Mesenchymal stem cell (in vitro differentiated cells and primary cell): Measurements from ENCODE around the gene EXOC8.
"Not testable (repeated sequence)": the region's sequence is repeated elsewhere in the genome, so short reads cannot be mapped to it uniquely, and the experiment has no call there.

Experiments used
- DNase-seq: peaks from one replicate; pipeline ENCODE4 v3.0.0-alpha.2; 2013
- H2AFZ ChIP-seq: one replicate; pipeline ENCODE4 v1.6.1; 2013; ENCODE audit warnings: low read depth, mild to moderate bottlenecking, control low read depth, inconsistent platforms, low read length, moderate library complexity
- H2AK5ac ChIP-seq: 2 replicates; pipeline ENCODE4 v1.6.1; 2013; ENCODE audit warnings: low read length, moderate library complexity, mild to moderate bottlenecking, inconsistent platforms; ENCODE audit not compliant: severe bottlenecking
- H2BK120ac ChIP-seq: one replicate; pipeline ENCODE4 v1.6.1; 2013; ENCODE audit warnings: low read depth, mild to moderate bottlenecking, inconsistent platforms, low read length, moderate library complexity
- H2BK12ac ChIP-seq, 2 experiments: one replicate each; pipeline ENCODE4 v1.6.1; 2013; ENCODE audit warnings: inconsistent platforms in 2 of 2, low read length in 2 of 2, mild to moderate bottlenecking in 2 of 2, moderate library complexity in 2 of 2, control low read depth in 1 of 2
- H2BK15ac ChIP-seq: one replicate; pipeline ENCODE4 v1.6.1; 2013; ENCODE audit warnings: mild to moderate bottlenecking, low read depth, inconsistent platforms; ENCODE audit not compliant: poor library complexity, severe bottlenecking
- H2BK5ac ChIP-seq: 2 replicates; pipeline ENCODE4 v1.6.1; 2013; ENCODE audit warnings: low read depth, mild to moderate bottlenecking, low read length, control low read depth, inconsistent platforms; ENCODE audit not compliant: poor library complexity, severe bottlenecking
- H3K14ac ChIP-seq, 2 experiments: one replicate each; pipeline ENCODE4 v1.6.1; 2013; ENCODE audit warnings: inconsistent platforms in 2 of 2, low read length in 2 of 2, control low read depth in 1 of 2, mild to moderate bottlenecking in 1 of 2, moderate library complexity in 1 of 2
- H3K18ac ChIP-seq, 2 experiments: one replicate each; pipeline ENCODE4 v1.6.1; 2013; ENCODE audit warnings: inconsistent platforms in 2 of 2, low read length in 2 of 2, control low read depth in 1 of 2, low read depth in 1 of 2, mild to moderate bottlenecking in 1 of 2
- H3K23ac ChIP-seq, 2 experiments: one replicate each; pipeline ENCODE4 v1.6.1; 2013; ENCODE audit warnings: inconsistent platforms in 2 of 2, low read length in 2 of 2, mild to moderate bottlenecking in 2 of 2, moderate library complexity in 2 of 2, control low read depth in 1 of 2
- H3K27ac ChIP-seq: 2 replicates; pipeline ENCODE4 v1.5.1; 2013; ENCODE audit warnings: mild to moderate bottlenecking, moderate library complexity, low read length, control low read depth, inconsistent platforms; ENCODE audit not compliant: poor library complexity, severe bottlenecking
- H3K27me3 ChIP-seq, 2 experiments: 2 replicates each; pipeline versions ENCODE4 v1.6.1 to v1.7.0; 2013; ENCODE audit warnings: low read length in 2 of 2, mild to moderate bottlenecking in 2 of 2, moderate library complexity in 2 of 2, control low read depth in 1 of 2, inconsistent platforms in 1 of 2; ENCODE audit not compliant: control insufficient read depth in 1 of 2, insufficient read depth in 1 of 2
- H3K36me3 ChIP-seq, 2 experiments: 2 replicates each; pipeline versions ENCODE4 v1.6.1 to v1.7.0; 2013; ENCODE audit warnings: low read length in 2 of 2, control low read depth in 1 of 2, inconsistent platforms in 1 of 2, low read depth in 1 of 2, mild to moderate bottlenecking in 1 of 2; ENCODE audit not compliant: insufficient read depth in 2 of 2, control insufficient read depth in 1 of 2
- H3K4ac ChIP-seq, 2 experiments: one replicate each; pipeline ENCODE4 v1.6.1; 2013; ENCODE audit warnings: inconsistent platforms in 2 of 2, low read length in 2 of 2, mild to moderate bottlenecking in 2 of 2, moderate library complexity in 2 of 2, control low read depth in 1 of 2, low read depth in 1 of 2
- H3K4me1 ChIP-seq: 2 replicates; pipeline ENCODE4 v1.6.1; 2013; ENCODE audit warnings: low read depth, low read length, control low read depth; ENCODE audit not compliant: control insufficient read depth, insufficient read depth
- H3K4me2 ChIP-seq: 2 replicates; pipeline ENCODE4 v1.6.1; 2013; ENCODE audit warnings: low read length, mild to moderate bottlenecking, inconsistent platforms; ENCODE audit not compliant: poor library complexity, severe bottlenecking
- H3K4me3 ChIP-seq, 2 experiments: 2 replicates each; pipeline versions ENCODE4 v1.5.1 to v1.7.0; 2013; ENCODE audit warnings: low read length in 2 of 2, mild to moderate bottlenecking in 2 of 2, control low read depth in 1 of 2, low read depth in 1 of 2; ENCODE audit not compliant: insufficient read depth in 1 of 2
- H3K79me1 ChIP-seq: replicated peaks from 2 replicates; pipeline ENCODE4 v1.6.1; 2013; ENCODE audit warnings: mild to moderate bottlenecking, control low read depth, low read length, inconsistent platforms; ENCODE audit not compliant: poor library complexity, severe bottlenecking
- H3K9ac ChIP-seq: 2 replicates; pipeline ENCODE4 v1.7.0; 2013; ENCODE audit warnings: mild to moderate bottlenecking, low read length, moderate library complexity
- H3K9me3 ChIP-seq: 2 replicates; pipeline ENCODE4 v1.7.0; 2013; ENCODE audit warnings: mild to moderate bottlenecking, low read length; ENCODE audit not compliant: control insufficient read depth
- H4K8ac ChIP-seq: one replicate; pipeline ENCODE4 v1.6.1; 2013; ENCODE audit warnings: inconsistent platforms, mild to moderate bottlenecking, low read length, moderate library complexity
- H4K91ac ChIP-seq: one replicate; pipeline ENCODE4 v1.6.1; 2013; ENCODE audit warnings: mild to moderate bottlenecking, low read length, inconsistent platforms
- WGBS: methylation state at CpG from one replicate; pipeline ENCODE4 v1.1.7; 2013; ENCODE audit warnings: mixed read lengths; 5-methylcytosine and 5-hydroxymethylcytosine counted together

EXOC8 gene

GRCh38 chr1:231354330-231355020 lies 16.8 kb upstream of the EXOC8 start:
- 100% methylated on average over 1 of the region's 5 CpGs for WGBS

GRCh38 chr1:231353086-231353485 lies 15.4 kb upstream of the EXOC8 start:
- Histone ChIP-seq H3K4ac (no peak overlapping the region), H3K23ac (no peak overlapping the region), H2BK15ac (no peak overlapping the region), H3K4me1 (no peaks in the 10 kb centered on the region), H3K18ac (no peak overlapping the region), H2AFZ (no peak overlapping the region), H2BK120ac (no peak overlapping the region), H3K36me3 (peaks cover 9 to 55% of the 10 kb centered on the region in 2 experiments), H3K27ac (no peak overlapping the region), H4K91ac (no peak overlapping the region), H4K8ac (no peak overlapping the region), H3K9ac (peak overlapping the region; percentile 2), H3K27me3 (no peaks in the 10 kb centered on the region), H2AK5ac (no peak overlapping the region), H3K9me3 (no peaks in the 10 kb centered on the region), H3K4me2 (no peak overlapping the region), H3K79me1 (peaks cover 15% of the 10 kb centered on the region), H3K4me3 (no peak overlapping the region), H3K14ac (no peak overlapping the region), H2BK5ac (no peak overlapping the region), H2BK12ac (no peak overlapping the region)
- no peak for DNase-seq
- WGBS = no CpG with 5 or more reads among the region's 2 CpGs

More at GRCh38 chr1:231354330-231355020, 16.8 kb upstream of the EXOC8 start:
- Histone ChIP-seq H3K18ac (no peak overlapping the region), H3K9me3 (no peaks in the 10 kb centered on the region), H4K8ac (no peak overlapping the region), H2BK15ac (no peak overlapping the region), H2BK12ac (no peak overlapping the region), H3K27me3 (no peaks in the 10 kb centered on the region), H3K4ac (no peak overlapping the region), H2AFZ (no peak overlapping the region), H3K14ac (no peak overlapping the region), H3K36me3 (peaks cover 7 to 41% of the 10 kb centered on the region in 2 experiments), H3K27ac (no peak overlapping the region), H3K4me1 (no peaks in the 10 kb centered on the region), H3K23ac (no peak overlapping the region), H3K9ac (peak overlapping the region; percentile 18), H4K91ac (no peak overlapping the region), H3K79me1 (peaks cover 14% of the 10 kb centered on the region), H3K4me3 (no peak overlapping the region), H2BK5ac (no peak overlapping the region), H2BK120ac (no peak overlapping the region), H2AK5ac (no peak overlapping the region), H3K4me2 (no peak overlapping the region)
- peak; percentile 57 for DNase-seq

- H3K27ac ChIP-seq = no peak overlapping the region
- no peak overlapping the region for H2BK5ac ChIP-seq
- H2BK12ac ChIP-seq = no peak overlapping the region
- no peak overlapping the region for H3K4me2 ChIP-seq
- DNase-seq = no peak
- H3K4me3 ChIP-seq = no peak overlapping the region
- H2BK15ac ChIP-seq = no peak overlapping the region
- H4K91ac ChIP-seq = no peak overlapping the region
- no peak overlapping the region for H2AK5ac ChIP-seq
- H3K18ac ChIP-seq = no peak overlapping the region
- H4K8ac ChIP-seq = no peak overlapping the region
- no peak overlapping the region for H3K4ac ChIP-seq
- H3K36me3 ChIP-seq = peaks cover 13 to 67% of the 10 kb centered on the region in 2 experiments
- H3K9me3 ChIP-seq = no peaks in the 10 kb centered on the region
- H3K23ac ChIP-seq = no peak overlapping the region
- H3K79me1 ChIP-seq = peaks cover 24% of the 10 kb centered on the region
- H2BK120ac ChIP-seq = no peak overlapping the region
- H3K27me3 ChIP-seq = no peaks in the 10 kb centered on the region
- WGBS = no CpG with 5 or more reads among the region's 2 CpGs
- H3K9ac ChIP-seq = no peak overlapping the region
- no peaks in the 10 kb centered on the region for H3K4me1 ChIP-seq
- no peak overlapping the region for H3K14ac ChIP-seq
- no peak overlapping the region for H2AFZ ChIP-seq
Observed at GRCh38 chr1:231351816-231352215, 14.2 kb upstream of the EXOC8 start.

- not testable (repeated sequence) for H2BK15ac ChIP-seq, H3K18ac ChIP-seq, H3K4me1 ChIP-seq, H3K4me2 ChIP-seq, H3K9me3 ChIP-seq, H4K8ac ChIP-seq, H3K4me3 ChIP-seq, H3K9ac ChIP-seq, H3K4ac ChIP-seq, H3K23ac ChIP-seq, H3K27ac ChIP-seq, H2BK120ac ChIP-seq, H2AK5ac ChIP-seq, H3K14ac ChIP-seq, H2AFZ ChIP-seq, H2BK5ac ChIP-seq, H3K27me3 ChIP-seq, H2BK12ac ChIP-seq, H4K91ac ChIP-seq, DNase-seq
- Histone ChIP-seq H3K79me1 (peaks cover 32% of the 10 kb centered on the region), H3K36me3 (peaks cover 13 to 70% of the 10 kb centered on the region in 2 experiments)
- WGBS = no CpG with 5 or more reads among the region's 1 CpG
Observed at GRCh38 chr1:231348856-231349255, 11.2 kb upstream of the EXOC8 start.
